Left ventricle myocardium inferior (tissue), 1 donor: ENCODE results near the gene MUCL3. TPM values are rescaled to one million over a fixed set of nuclear protein-coding genes. Genes with fewer than 3 reads are reported as not detected.

Source experiments
- DNase-seq: peaks from one replicate; pipeline ENCODE4 v3.0.0-alpha.2; 2020
- H3K27ac ChIP-seq: fragments of 200-600 bp; replicated peaks from 2 replicates; pipeline ENCODE4 v1.8.0; 2021
- H3K27me3 ChIP-seq: fragments of 200-600 bp; 2 replicates; pipeline ENCODE4 v1.8.0; 2021; ENCODE audit warnings: low read depth
- H3K36me3 ChIP-seq: fragments of 200-600 bp; 2 replicates; pipeline ENCODE4 v1.8.0; 2021
- H3K4me1 ChIP-seq: fragments of 200-600 bp; 2 replicates; pipeline ENCODE4 v1.8.0; 2021
- H3K4me3 ChIP-seq: fragments of 200-600 bp; 2 replicates; pipeline ENCODE4 v1.8.0; 2021; ENCODE audit warnings: mild to moderate bottlenecking, moderate library complexity
- H3K9me3 ChIP-seq: fragments of 200-600 bp; replicated peaks from 2 replicates; pipeline ENCODE4 v1.8.0; 2021
- CTCF ChIP-seq: fragments of 200-600 bp; IDR thresholded peaks from 2 replicates; pipeline ENCODE4 v1.8.0; 2021; ENCODE audit warnings: antibody characterized with exemption, mild to moderate bottlenecking, borderline replicate concordance
- intact Hi-C: fragments of 100-400 bp; cut with micrococcal nuclease; formaldehyde crosslinking; loops from one replicate; pipeline ENCODE4 v1.11.0; 2022
- total RNA-seq: library from RNA; stranded (reverse); fragmentation: NEBNext Ultra II Directional; extraction: Animal tissue kit (Norgen Biotek cat#: 25700); gene quantifications from one replicate; pipeline ENCODE4 v1.2.1, GENCODE V29; 2021
- donor health status: DM: no; HTN: yes; CAD: no; lungs with severe emphysema.

Gene MUCL3
- total RNA-seq, 1 donor from 2014 or later: not detected

- Histone ChIP-seq H3K36me3 (peaks cover 15% of the 10 kb centered on the region), H3K4me1 (peaks cover 14% of the 10 kb centered on the region), H3K27me3 (no peaks in the 10 kb centered on the region), H3K9me3 (peaks cover 12% of the 10 kb centered on the region), H3K27ac (no peak overlapping the region), H3K4me3 (no peak overlapping the region)
- no peak for TF ChIP-seq CTCF
- DNase-seq: no peak
- intact Hi-C loops: no loop called here
Observed at GRCh38 chr6:30930506-30930905, 10.3 kb upstream of the MUCL3 start.

- no peak for DNase-seq
- H3K36me3 ChIP-seq: peaks cover 7% of the 10 kb centered on the region
- H3K9me3 ChIP-seq: peaks cover 12% of the 10 kb centered on the region
- no peak for TF ChIP-seq CTCF
- H3K4me1 ChIP-seq: peaks cover 11% of the 10 kb centered on the region
- H3K27me3 ChIP-seq: no peaks in the 10 kb centered on the region
- no peak overlapping the region for H3K4me3 ChIP-seq
- intact Hi-C loops: no loop called here
- no peak overlapping the region for H3K27ac ChIP-seq
Observed at GRCh38 chr6:30931272-30931671, 9.5 kb upstream of the MUCL3 start.

- no peak for DNase-seq
- peaks cover 12% of the 10 kb centered on the region for H3K9me3 ChIP-seq
- intact Hi-C loops: no loop called here
- H3K27me3 ChIP-seq: peaks cover 1% of the 10 kb centered on the region
- no peak within 1 kb of the TSS for H3K4me3 ChIP-seq
- H3K27ac ChIP-seq: no peak within 1 kb of the TSS
- peaks cover 2% of the 10 kb centered on the region for H3K4me1 ChIP-seq
- H3K36me3 ChIP-seq: peaks cover 5% of the 10 kb centered on the region
- TF ChIP-seq CTCF: no peak
Observed at GRCh38 chr6:30931969-30932645, 8.7 kb upstream of the MUCL3 start, which contains the start of gene SFTA2. Gene SFTA2 (minus strand): TSS chr6:30932170. CDS start chr6:30932096, 74 bp downstream.

GRCh38 chr6:30932665-30933365 lies 8.0 kb upstream of the MUCL3 start:
- Histone ChIP-seq H3K4me1 (no peaks in the 10 kb centered on the region), H3K36me3 (peaks cover 5% of the 10 kb centered on the region), H3K27ac (no peak overlapping the region), H3K9me3 (peaks cover 12% of the 10 kb centered on the region), H3K4me3 (no peak overlapping the region), H3K27me3 (peaks cover 4% of the 10 kb centered on the region)
- DNase-seq: no peak
- intact Hi-C loops: no loop called here
- TF ChIP-seq CTCF: no peak

GRCh38 chr6:30935018-30935417 lies 5.8 kb upstream of the MUCL3 start:
- Histone ChIP-seq H3K27ac (no peak overlapping the region), H3K9me3 (no peaks in the 10 kb centered on the region), H3K4me3 (no peak overlapping the region), H3K4me1 (no peaks in the 10 kb centered on the region), H3K36me3 (no peaks in the 10 kb centered on the region), H3K27me3 (peaks cover 12% of the 10 kb centered on the region)
- TF ChIP-seq CTCF: no peak
- DNase-seq: no peak
- intact Hi-C loops: no loop called here
